Hepatocyte (in vitro differentiated cells): ENCODE results near the gene PHACTR3. TPM values are rescaled to one million over a fixed set of nuclear protein-coding genes. Genes with fewer than 3 reads are reported as not detected.
"Not testable (repeated sequence)": the region's sequence is repeated elsewhere in the genome, so short reads cannot be mapped to it uniquely, and the experiment has no call there.

Experiments used
- DNase-seq: peaks from one replicate; pipeline ENCODE4 v3.0.0-alpha.2; 2016; ENCODE audit warnings: low spot score
- H2AFZ ChIP-seq: fragments of 200-600 bp; sonication (generic); 2 replicates; pipeline ENCODE4 v1.6.0; 2016; ENCODE audit warnings: antibody characterized with exemption, mild to moderate bottlenecking
- H3K27ac ChIP-seq: fragments of 200-600 bp; sonication (generic); 2 replicates; pipeline ENCODE4 v1.5.1; 2016; ENCODE audit warnings: mild to moderate bottlenecking
- H3K27me3 ChIP-seq: fragments of 200-600 bp; sonication (generic); 2 replicates; pipeline ENCODE4 v1.6.1; 2016
- H3K36me3 ChIP-seq: fragments of 200-600 bp; sonication (generic); replicated peaks from 2 replicates; pipeline ENCODE4 v1.5.1; 2016; ENCODE audit warnings: low read depth; ENCODE audit not compliant: insufficient read depth
- H3K4me1 ChIP-seq: fragments of 200-600 bp; sonication (generic); 2 replicates; pipeline ENCODE4 v1.5.1; 2016; ENCODE audit warnings: mild to moderate bottlenecking, moderate library complexity; ENCODE audit not compliant: insufficient read depth
- H3K4me2 ChIP-seq: fragments of 200-600 bp; sonication (generic); 2 replicates; pipeline ENCODE4 v1.6.0; 2016
- H3K4me3 ChIP-seq: fragments of 200-600 bp; sonication (generic); 2 replicates; pipeline ENCODE4 v1.5.1; 2016; ENCODE audit warnings: mild to moderate bottlenecking
- H3K79me2 ChIP-seq: fragments of 200-600 bp; sonication (generic); 2 replicates; pipeline ENCODE4 v1.6.0; 2017; ENCODE audit warnings: mild to moderate bottlenecking
- H3K9me2 ChIP-seq: fragments of 200-600 bp; sonication (generic); replicated peaks from 2 replicates; pipeline ENCODE4 v1.6.0; 2017; ENCODE audit warnings: mild to moderate bottlenecking; ENCODE audit not compliant: insufficient read depth
- H3K9me3 ChIP-seq: fragments of 200-600 bp; sonication (generic); 2 replicates; pipeline ENCODE4 v1.5.1; 2016; ENCODE audit warnings: low read depth, mild to moderate bottlenecking
- H4K20me1 ChIP-seq: fragments of 200-600 bp; sonication (generic); 2 replicates; pipeline ENCODE4 v1.6.0; 2016; ENCODE audit warnings: mild to moderate bottlenecking; ENCODE audit not compliant: insufficient read depth, poor library complexity, severe bottlenecking
- EZH2 ChIP-seq: fragments of 200-600 bp; sonication (generic); IDR thresholded peaks from 2 replicates; pipeline ENCODE4 v1.6.1; 2016; ENCODE audit warnings: antibody characterized with exemption, mild to moderate bottlenecking, borderline replicate concordance
- EZH2phosphoT487 ChIP-seq: fragments of 200-600 bp; sonication (generic); IDR thresholded peaks from one replicate; pipeline ENCODE4 v1.6.1; 2018; ENCODE audit warnings: antibody characterized with exemption, mild to moderate bottlenecking, low read depth, moderate library complexity; ENCODE audit not compliant: unreplicated experiment, severe bottlenecking
- WGBS: methylation state at CpG from one replicate; pipeline ENCODE4 v1.1.6; 2016; ENCODE audit warnings: low lambda C conversion rate; ENCODE audit errors: missing lambda C conversion rate; 5-methylcytosine and 5-hydroxymethylcytosine counted together
- polyA plus RNA-seq: library from polyadenylated mRNA; unstranded; fragments of >200 nt; fragmentation: Nextera tagmentation; extraction: Ambion mirVana; gene quantifications from 2 replicates; pipeline ENCODE4 v1.2.1, GENCODE V29; 2016
- total RNA-seq: library from RNA; depleted of rRNA; stranded (reverse); fragments of >200 nt; gene quantifications from 2 replicates; pipeline ENCODE4 v1.2.3, GENCODE V29; 2014
- TF ChIP-seq, protein P1 (sequence below): fragments of 200-600 bp; sonication (generic); IDR thresholded peaks from 2 replicates; pipeline ENCODE4 v1.5.1; 2016; ENCODE audit warnings: antibody characterized with exemption, mild to moderate bottlenecking; ENCODE audit not compliant: poor library complexity

The PHACTR3 gene
- 5.2 and 6.7 TPM in 2 replicates for total RNA-seq
- 7.5 and 9.1 TPM in 2 replicates for polyA plus RNA-seq

DNA sequence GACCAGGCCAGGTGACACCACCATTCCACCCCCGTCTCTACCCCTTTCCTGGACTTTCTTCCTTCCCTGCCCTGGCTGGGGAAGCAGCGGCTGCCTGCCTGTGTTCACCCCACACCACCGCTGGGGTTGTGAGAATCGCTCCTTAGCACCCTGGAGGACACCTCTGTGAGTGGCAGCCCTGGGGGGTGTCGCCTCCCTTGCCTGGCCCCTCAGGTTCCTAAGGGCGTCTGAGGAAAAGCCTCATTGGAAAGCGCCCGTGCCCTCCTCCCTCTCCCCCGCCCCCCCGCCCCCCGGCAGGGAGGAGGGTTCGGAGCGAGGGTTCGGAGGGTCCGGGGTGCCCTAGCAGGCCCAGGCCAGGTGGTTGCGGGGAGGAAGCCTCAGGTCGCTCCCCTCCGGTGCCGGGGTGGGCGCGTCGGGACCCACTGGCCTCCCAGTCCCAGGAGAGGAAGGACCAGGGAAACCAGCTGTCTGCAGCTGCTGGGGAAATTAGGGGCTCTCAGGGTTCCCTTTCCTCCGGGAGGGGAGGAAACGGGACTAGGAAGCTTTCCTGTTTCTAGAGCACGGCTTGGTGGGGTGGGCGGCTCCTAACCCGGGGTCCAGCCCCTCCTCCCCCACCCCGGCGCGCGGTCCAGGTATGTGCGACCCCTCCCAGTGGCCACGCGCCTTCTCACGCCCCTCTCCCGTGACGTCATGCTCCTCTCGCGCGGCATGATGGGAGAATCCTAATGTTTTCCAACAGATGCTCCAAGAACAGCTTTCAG is at the start of gene PHACTR3:
TSS of gene PHACTR3 (plus strand) at position 760 of the 761 bp plus-strand sequence. CDS start 475 bp downstream, outside the sequence.
- Histone ChIP-seq H2AFZ (no peak within 1 kb of the TSS), H3K4me2 (peak within 1 kb of the TSS; percentile 85), H3K79me2 (no peaks in the 10 kb centered on the region), H3K4me3 (no peak within 1 kb of the TSS), H3K9me3 (no peaks in the 10 kb centered on the region), H3K9me2 (no peaks in the 10 kb centered on the region), H3K4me1 (peaks cover 6% of the 10 kb centered on the region), H3K36me3 (no peaks in the 10 kb centered on the region), H3K27ac (no peak within 1 kb of the TSS), H3K27me3 (peaks cover 93% of the 10 kb centered on the region), H4K20me1 (no peaks in the 10 kb centered on the region)
- TF ChIP-seq EZH2, result no peak
- no peak for TF ChIP-seq EZH2phosphoT487
- TF ChIP-seq, protein P1, sequence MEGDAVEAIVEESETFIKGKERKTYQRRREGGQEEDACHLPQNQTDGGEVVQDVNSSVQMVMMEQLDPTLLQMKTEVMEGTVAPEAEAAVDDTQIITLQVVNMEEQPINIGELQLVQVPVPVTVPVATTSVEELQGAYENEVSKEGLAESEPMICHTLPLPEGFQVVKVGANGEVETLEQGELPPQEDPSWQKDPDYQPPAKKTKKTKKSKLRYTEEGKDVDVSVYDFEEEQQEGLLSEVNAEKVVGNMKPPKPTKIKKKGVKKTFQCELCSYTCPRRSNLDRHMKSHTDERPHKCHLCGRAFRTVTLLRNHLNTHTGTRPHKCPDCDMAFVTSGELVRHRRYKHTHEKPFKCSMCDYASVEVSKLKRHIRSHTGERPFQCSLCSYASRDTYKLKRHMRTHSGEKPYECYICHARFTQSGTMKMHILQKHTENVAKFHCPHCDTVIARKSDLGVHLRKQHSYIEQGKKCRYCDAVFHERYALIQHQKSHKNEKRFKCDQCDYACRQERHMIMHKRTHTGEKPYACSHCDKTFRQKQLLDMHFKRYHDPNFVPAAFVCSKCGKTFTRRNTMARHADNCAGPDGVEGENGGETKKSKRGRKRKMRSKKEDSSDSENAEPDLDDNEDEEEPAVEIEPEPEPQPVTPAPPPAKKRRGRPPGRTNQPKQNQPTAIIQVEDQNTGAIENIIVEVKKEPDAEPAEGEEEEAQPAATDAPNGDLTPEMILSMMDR, result no peak
- 31% methylated on average over 22 of the region's 40 CpGs for WGBS
- DNase-seq, result peak; percentile 14

DNA sequence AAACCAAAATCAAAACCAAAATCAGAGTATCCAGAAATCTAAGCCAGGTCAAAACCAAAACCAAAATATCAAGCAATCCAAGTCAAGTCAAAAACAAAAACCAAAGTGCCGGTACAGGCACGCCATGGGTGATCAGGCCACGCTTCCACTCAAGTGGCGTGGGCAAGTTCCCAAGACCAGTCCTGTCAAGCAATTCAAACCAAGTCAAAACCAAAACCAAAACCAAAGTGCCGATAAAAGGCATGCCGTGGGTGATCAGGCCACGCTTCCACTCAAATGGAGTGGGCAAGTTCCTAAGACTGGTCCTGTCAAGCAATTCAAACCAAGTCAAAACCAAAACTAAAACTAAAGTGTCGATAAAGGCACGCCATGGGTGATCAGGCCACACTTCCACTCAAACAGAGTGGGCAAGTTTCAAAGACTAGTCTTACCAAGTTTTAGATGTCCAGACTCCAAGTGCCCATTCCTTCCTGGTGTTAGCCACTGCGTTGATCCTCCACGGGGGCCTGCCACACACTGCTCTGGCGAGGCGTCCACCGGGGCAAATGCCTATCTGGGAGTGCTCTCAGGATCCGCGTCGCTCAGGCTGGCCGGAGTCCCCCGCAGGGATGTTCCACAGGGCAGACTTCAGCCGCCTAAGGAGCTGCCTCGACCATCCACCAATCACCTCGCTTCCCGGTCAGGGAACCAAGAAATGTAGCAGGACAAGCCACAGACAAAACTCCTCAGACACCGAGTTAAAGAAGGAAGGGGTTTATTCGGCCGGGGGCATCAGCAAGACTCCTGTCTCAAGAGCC is 46.4 kb upstream of the PHACTR3 start:
- H2AFZ ChIP-seq, result not testable (repeated sequence)
- 91% methylated on average over 24 of the region's 26 CpGs for WGBS

DNA sequence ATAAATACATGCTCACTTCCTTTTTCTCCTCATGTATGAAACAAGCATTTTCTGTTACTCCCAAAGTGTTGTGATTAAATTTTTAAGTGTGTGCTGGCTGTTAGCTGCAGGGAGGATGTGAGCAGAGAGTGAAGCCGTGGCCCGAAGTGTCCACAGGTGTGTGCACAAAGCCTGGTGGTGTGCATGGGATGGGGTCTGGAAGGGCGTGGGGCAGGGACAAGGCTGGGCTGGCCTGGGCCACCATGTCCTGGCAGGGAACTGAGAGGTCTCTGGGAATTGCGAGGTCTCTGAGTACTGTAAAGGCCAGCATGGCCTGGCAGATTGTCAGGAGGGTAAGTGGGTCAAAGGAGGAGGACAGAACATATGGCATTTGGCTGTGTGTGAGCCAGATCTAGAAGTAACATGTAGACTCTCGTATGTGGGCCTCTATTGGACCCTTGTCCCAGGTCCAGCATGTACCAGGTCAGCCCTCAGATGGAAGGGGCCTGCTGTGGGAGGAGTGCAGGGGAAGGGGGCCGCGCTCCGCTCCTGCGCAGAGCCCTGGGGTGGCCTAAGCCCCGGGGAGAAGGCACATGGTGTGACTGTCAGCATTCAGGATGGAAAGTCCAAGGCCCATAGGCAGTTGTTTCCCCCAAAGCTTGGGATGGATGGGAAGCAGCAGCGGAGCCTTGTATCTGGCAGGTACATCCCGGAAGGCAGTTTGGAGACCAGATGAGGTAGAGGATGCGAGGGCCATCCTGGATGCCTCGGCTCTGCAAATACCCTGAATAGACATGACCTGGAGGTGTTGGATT is 45.1 kb upstream of the PHACTR3 start:
- Histone ChIP-seq H2AFZ (no peak overlapping the region), H3K9me2 (no peaks in the 10 kb centered on the region), H3K27me3 (peaks cover 7% of the 10 kb centered on the region), H3K27ac (no peak overlapping the region), H4K20me1 (no peaks in the 10 kb centered on the region), H3K9me3 (no peaks in the 10 kb centered on the region), H3K36me3 (no peaks in the 10 kb centered on the region), H3K4me2 (no peak overlapping the region), H3K4me1 (no peaks in the 10 kb centered on the region), H3K79me2 (no peaks in the 10 kb centered on the region), H3K4me3 (no peak overlapping the region)
- WGBS, result 91% methylated on average over 14 of the region's 14 CpGs
- no peak for TF ChIP-seq EZH2
- TF ChIP-seq, protein P1, result no peak
- TF ChIP-seq EZH2phosphoT487, result no peak
- DNase-seq, result no peak

More for the DNA sequence above, 46.4 kb upstream of the PHACTR3 start:
- not testable (repeated sequence) for H4K20me1 ChIP-seq, H3K4me3 ChIP-seq, H3K27me3 ChIP-seq, H3K27ac ChIP-seq, H3K79me2 ChIP-seq, DNase-seq, H3K4me2 ChIP-seq, H3K4me1 ChIP-seq, H3K36me3 ChIP-seq, H3K9me2 ChIP-seq, H3K9me3 ChIP-seq
